Amniotic epithelial cell (primary cell): ENCODE data around the gene PICALM.

ENCODE experiments used
- DNase-seq: peaks from one replicate; pipeline ENCODE4 v3.0.0-alpha.2; 2010; ENCODE audit warnings: low read depth

Gene PICALM

DNA sequence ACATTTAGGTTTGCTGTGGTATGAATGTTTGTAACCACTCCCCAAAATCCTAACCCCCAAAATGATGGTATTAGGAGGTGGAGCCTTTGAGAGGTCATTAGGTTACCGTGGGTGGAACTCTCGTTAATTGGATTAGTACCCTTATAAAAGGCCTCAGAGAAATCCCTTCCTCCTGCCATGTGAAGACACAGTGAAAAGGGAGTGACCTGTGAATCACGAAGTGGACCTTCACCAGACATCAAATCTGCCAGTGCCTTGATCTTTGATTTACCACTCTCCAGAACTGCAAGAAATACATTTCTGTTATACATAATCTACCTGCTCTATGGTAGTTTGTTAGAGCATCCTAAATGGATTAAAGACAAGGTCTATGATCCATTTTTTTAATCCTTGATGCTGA is 12.6 kb upstream of the PICALM start:
- DNase-seq = no peak

DNA sequence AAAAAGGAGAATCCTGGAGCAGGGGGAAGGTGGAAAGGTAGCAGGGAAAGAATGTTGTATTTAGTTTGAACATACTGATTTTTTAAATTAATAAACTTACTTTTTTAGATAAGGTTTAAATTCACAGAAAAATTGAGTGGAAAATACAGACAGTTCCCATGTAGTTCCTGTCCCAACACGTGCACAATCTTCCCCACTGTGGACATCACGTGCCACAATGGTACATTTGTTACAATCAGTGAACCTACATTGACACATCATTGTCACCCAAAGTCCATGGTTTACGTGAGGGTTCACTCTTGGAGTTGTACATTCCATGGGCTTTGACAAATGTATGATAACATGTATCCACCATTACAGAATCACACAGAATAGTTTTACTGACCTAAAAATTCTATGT is 10.5 kb upstream of the PICALM start:
- no peak for DNase-seq

DNA sequence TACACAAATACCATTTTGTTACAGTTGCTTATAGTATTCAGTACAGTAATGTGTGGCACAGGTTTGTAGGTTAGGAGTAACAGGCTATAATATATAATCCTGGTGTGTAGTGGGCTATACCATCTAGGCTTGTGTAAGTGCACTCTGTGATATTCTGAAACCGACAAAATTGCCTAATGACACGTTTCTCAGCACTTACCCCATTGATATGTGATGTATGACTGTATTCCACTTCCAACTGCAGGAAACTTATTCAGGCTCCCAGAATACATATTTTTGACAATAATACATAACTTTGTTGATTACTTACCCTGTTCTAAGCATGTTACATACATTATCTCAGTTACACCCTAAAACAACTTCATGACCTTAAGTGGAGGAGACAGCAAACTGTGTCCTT is 5.1 kb upstream of the PICALM start:
- no peak for DNase-seq

DNA sequence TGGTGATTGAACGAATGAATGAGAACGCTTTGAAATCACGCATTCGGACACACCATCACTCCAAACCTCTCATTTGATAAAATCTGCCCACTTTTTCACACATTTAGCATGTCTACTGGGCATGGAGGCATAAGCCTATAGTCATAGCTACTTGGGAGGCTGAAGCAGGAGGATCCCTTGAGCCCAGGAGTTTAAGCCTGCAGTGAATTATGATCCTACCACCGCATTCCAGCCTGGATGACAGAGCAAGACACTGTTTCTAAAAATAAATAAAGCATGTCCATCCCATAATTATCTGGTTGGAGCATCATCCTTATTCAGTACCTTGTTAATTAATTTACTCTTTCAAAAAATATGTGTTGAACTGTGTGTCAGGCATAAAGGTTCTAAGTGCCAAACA is 3.3 kb upstream of the PICALM start:
- DNase-seq = no peak

DNA sequence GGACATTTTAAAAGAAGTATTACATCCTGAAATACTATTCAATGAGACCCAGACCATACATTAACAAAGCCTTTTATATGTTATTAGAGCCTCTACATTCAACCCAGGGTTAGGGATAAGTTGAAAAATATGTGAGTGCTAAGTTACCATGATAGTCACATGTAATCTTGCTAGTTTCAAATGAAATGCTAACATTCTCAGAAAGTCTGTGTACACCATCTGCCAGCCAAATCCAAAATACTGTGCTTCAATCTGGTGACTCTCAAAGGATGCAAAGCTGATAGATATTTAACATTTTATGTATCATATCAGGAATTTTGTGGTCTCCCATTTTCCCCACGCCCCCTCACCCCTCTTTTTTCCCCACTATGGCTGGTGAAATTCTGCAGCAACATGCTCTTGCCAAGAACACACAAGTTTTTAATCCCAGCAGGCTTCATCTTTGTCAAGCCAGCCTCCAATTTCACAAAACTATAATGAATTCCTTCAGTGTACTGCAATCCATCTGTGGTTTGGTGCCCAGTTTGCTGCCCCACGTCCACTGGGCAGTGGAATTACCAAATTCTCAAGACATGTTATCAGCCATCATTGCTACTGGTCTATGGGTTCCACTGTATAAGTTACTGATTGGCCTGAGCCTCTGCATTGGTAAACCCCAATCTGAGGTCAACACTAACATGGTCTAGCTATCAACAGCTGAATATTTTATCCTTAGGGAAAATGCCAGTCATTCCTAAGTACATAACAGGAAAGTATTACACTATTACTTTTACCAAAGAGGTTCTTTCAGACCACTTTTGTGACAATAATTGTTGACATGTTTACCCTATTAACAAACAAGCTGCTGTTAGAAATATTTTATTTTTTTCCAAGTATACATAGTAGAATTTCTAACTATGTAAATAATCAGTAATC is 1.5 kb upstream of the PICALM start:
- peak; percentile 45 for DNase-seq

DNA sequence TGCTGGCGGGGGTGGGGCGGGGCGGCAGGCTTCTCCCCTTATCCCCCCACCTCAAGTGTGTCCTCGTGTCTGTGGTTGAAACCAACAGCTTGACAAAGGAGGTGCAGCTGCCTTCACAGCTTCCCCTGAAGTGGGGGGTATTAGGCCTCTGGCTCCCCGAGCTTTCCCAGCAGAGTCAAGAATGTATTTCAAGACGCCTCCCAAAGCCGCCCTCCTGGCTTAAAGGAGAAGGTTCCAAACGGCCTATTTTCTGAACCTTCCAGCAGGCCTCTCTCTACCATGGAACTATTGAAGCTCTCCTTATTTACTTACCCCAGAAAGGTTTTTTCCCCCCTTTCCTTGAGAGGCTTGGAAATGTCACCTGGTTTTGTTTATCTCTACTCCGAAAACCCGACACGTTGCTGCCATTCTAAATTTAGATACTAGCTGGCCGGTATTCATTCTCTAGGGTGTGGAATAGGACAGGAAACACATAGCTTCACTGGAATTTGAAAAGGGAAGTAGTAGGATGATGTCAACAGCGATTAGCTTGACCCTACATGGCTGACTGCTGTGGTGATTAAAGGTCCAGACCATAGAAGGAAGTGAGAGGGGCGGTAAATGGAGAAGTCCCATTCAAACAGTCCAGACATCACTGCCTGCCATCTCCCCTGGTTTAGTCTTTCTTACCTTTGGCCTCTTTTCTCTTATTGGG is 671 bp upstream of the PICALM start:
- DNase-seq = peak; percentile 92

DNA sequence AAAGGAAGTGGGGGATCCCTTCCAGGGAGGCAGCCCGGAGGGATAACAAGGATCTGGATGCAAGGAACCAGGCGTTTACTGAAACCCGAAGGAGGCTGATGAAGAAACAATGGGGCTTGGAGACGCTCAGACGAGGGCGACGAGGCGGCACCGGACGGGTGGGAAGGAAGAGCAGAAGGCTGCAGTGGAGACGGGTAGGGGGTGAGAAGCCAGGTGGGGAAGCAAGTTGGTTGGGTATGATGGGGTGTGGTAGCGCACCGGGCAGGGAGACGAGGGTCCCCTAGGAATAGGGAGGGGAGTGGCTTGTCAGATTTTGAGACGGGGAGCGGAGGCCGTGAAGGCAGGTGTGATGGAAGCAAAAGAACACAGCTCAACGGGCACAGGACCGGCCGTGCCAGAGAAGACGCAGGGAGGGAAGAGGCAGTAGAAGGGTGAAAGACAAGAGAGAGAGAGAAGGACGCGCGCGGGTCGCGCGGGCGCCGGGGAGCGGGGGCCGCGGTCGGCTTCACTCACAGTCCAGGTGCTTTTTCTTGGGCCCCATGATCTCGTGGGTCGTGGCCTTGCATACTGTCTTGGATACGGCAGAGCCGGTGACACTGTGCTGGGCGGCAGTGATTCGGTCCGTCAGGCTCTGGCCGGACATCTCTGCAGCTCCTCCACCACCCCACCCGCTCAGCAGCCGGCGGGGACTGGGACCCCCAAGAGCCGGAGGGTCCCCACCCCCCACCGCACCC is 579 bp downstream of the PICALM start:
- DNase-seq = peak; percentile 26

DNA sequence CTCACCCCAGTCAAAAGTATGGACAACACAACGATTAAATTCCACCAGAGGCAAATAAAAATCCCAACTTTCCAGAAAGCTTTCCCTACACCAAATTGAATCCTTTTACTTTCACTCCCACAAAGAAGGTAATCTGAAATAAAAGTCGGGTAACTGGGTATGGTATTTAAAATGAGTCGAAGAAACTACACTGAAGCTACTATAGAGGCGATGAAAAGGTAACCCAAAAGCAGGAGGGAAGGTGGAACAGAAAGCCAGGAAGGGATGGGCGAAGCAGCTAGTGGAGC is 1.1 kb downstream of the PICALM start:
- DNase-seq = no peak

DNA sequence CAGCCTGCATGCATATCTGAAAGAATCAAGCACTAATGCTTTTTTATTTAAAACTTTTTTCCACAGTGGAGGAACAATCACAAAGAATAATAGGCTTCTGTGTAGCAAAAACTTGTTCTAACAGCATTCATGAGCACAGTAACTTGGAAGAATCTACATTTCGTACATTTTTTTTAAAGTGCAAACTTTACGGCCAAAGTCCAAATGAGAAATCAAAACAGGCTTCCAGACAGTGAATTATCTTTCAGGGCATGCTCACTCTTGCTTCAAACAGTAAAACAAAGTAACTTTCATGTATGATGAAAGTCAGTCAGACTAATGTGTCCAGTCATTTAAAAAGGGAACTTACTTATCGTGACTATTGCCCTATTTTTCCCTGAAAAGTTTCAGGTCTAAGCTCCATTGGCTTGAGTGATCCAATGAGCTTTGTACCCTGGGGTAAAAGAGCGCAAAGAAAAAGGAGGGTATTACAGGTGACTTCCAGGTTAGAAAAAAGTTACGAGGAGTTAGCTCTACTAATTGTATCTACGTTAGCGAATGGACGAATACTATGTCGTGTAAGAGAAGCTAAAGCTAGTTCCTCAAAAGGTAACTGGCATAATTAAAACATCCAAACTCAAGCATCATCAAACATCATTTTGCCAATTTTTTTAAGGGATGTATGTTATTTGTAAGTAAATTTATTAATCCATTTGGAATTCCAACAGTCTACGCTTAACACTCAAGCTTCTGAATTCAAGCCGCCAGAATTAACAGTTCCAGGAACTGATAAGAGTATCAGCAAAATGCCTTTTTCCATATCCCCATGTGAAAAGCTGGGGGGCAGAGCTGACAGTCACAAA is 1.7 kb downstream of the PICALM start:
- no peak for DNase-seq

DNA sequence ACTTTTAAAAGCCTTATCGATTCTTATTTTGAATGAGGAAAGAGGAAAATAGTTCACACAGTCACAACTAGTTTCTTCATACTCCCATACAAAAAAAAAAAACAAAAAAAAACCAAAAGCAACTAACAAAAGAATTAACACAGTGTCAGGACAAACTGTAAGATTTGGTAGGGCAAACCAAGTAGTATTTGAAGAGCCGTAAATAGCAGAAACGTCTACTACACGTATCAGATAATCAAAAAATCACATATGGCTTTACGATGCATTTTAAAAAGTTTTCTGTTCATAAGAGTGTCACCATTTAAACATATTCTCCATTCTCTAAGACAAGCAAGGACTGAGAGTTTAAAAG is 2.3 kb downstream of the PICALM start:
- DNase-seq = no peak

DNA sequence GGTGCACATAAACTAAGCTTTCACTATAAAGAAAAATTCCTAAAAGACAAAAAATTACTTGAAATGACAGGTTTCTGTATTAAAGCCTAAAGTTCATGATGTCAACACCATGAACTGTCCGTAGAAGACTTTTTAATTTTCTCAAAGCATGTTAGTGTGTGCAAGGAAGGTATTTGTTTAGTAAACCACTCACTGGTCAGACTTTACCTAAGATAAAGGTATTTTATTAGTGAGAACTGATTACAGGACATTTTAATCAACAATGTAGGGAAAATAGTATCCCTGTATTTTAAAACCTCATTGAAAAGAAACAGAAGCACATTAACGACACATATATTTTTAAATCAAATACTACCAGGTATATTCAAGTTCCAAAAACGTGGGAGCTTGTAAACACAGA is 2.9 kb downstream of the PICALM start:
- no peak for DNase-seq

DNA sequence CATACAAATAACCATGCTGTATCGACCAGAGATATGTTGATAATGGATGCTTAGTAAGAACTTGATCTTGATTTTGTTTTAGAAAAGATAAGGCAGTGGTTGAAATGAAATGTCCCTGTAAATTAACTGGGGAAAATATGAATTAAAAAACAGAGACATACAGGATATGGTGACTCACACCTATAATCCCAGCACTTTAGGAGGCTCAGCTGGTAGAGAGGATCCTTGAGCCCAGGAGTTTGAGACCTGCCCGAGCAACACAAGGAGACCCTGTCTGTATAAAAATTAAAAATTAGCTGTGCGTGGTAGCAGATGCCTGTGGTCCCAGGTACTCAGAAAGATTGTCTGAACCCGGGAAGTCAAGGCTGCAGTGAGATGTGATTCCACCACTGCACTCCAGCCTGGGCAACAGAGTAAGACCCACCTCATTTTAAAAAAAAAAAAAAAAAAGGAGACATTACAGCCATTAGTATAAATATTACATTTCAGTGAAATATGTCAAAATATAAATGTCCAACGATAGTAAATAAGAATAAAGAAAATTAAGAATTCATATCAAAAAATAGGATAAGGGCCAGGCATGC is 4.6 kb downstream of the PICALM start:
- peak; percentile 63 for DNase-seq

DNA sequence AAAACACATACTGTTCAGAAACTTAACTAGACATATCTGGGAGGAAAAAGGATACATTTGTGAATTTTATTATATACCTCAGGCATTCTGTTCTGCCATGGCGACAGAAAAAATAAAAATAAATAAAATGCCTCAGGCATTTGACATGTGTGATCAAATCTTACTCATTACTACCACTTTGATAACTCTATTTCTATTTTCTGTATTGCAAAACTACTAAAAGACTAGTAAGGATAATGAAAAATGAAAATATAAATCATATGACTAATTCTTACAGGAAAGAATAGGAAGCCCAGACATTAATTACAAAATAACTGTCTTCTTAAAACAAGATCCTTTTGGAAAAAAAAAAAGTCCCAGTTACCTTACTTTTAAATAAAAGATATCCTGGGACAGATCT is 5.3 kb downstream of the PICALM start:
- peak; percentile 43 for DNase-seq

DNA sequence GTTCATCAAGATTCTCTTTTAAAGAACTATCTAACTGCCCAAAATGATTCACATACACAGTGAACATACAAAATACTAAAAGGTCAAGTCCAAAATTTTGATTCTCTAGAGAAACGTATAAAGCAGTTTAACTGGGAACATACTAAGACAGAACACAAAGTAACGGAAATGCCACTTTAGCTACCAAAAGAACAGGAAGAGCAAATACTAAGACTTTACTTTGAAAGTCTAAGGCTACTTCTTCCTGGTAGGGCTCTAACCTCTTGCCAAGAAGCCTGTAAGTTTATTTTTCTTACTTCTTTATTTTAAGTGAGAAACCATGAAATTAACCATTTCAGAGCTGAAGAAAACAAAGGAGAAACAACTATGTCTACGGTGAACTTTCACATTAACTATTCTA is 6.2 kb downstream of the PICALM start:
- no peak for DNase-seq

DNA sequence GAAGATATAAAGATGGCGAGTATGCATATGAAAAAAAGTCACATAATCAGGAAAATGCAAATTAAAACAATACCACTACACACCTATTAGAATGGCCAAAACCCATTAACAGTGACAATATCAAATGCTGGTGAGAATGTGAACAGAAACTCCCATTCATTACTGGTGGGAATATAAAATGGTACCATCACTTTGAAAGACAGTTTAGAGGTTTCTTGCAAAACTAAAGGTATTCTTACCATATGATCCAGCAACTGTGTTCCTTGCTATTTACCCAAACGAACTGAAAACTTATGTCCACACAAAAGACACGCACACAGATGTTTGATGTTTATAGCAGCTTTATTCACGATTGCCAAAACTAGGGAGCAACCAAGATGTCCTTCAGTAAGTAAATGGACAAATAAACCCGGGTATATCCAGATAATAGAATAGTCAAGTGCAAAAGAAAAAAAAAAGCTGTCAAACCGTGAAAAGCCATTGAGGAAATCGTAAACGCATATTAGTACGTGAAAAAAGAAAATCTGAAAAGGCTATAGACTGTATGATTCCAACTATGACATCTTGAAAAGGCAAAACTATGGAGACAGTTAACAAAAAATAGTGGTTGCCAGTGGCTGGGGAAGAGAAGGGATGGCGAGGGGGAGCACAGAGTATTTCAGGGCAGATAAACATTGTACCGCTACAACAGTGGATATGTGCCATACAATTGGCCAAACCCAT is 7.2 kb downstream of the PICALM start:
- DNase-seq = no peak

DNA sequence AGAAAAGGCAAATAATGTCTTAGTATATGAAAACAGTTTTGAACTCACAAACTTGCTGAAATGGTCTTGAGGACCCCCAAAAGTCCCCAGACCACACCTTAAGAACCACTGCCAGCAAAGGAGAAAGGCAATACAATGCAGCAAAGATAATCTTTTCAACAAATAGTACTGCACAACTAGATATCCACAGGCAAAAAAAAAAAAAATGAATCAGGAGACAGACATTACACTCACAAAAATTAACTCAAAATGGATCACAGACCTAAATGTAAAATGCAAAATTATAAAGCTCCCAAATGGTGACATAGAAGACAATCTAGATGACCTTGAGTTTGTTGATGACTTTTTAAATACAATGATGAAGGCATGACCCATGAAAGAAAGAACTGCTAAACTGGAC is 8.3 kb downstream of the PICALM start:
- DNase-seq = no peak

DNA sequence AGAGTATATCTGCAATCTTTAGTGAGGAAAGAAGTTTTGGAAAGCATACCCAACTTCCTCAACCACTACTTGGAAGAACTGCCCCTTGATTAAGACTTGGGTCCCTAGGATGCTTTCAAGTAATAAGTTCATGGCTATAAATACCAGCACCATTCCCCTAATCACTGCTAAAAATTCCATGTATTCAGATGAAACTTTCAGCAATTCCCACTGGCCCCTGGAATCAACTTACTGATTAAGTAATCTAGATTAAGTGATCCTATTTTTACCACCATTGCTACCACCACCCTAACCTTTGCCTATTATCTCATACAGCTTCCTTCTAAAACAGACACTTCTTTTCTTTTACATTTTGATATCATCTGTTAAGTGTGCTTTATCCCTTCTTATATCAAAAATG is 10.5 kb downstream of the PICALM start:
- DNase-seq = no peak

DNA sequence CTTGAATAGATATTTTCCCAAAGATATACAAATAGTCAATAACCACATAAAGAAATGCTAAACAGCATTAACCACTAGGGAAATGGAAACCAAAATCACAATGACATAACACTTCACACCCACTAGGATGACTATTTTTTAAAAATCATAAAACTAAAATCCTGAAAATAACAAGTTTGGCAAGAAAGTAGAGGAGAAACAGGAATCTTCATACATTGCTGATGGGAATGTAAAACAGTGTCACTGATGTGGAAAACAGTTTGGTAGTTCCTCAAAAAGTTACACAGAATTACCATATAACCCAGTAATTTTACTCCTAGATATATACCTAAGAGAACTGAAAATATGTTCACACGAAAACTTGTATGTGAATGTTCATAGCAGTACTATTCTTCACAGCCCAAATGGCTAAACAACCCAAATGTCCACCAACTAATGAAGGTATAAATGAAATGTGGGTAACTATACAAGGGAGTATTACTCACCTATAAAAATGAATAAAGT is 12.5 kb downstream of the PICALM start:
- no peak for DNase-seq

DNA sequence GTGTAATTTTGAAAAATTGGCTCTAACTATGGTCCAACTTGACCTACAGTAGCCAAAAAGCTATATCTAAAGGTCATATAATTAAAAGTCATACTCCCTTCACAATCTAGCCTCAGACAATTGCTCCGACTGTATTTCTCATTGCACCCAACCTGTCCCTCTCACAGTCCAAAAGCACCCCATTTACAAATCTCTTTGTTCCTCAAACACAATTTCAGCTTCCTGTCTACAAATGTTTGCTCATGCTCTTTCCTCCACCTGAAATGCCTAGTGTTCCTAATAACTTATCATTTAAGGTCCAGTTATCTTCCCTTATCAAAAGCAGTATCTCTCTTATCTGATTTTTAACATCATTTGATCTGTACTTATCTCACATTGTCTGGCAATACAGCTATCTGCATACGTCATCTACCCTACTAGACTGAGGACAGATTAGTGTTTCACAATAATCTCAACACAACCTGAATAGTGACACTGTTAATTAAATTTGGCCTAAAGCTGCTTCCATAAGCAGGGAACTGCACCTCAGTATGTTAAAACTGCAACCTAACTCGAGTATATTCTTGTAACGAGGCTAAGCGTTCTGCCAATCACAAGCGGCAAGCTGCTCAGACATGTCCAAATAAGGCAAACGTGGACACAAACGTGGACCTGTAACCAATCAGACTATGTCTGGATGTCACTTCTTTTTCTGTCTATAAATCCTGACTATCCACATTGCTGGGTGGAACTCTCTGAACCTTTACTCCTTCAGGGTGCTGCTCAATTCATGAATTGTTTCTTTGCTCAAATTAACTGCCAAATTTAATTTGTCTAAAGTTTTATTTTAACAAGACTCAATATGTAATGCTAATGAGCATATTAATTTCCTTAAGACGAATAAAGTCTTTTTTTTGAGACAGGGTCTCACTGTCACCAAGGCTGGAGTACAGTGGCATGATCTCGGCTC is 15.9 kb downstream of the PICALM start:
- DNase-seq = peak; percentile 39

DNA sequence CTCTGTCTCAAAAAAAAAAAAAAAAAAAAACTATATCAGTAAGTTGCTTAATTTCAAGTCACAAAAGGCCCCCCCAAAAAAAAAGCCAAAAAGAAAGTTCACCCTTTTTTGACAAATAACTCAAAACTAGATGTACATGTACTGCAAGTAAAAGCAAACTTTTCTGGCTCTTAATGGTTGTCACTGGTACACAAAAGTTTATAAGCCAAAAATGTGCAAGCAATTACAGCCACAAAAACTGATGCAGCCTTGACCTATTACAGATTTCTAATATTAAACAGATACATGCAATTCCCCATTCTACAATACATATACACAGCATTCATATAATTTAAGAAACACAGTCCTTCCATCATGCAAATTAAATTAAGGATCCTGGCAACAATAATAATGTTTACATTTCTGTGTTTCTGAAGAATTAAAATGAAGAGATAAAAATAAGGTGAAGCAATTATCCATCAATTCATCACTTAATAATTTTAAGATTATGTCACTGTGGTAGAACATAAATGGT is 18.6 kb downstream of the PICALM start:
- DNase-seq = no peak
